Measurements from ENCODE around the gene PSTPIP1. TPM values are rescaled to one million over a fixed set of nuclear protein-coding genes. Genes with fewer than 3 reads are reported as not detected.

Gene PSTPIP1
- total RNA-seq, 2 experiments from 2014 or later, result 79.4 to 82.7 TPM

DNA sequence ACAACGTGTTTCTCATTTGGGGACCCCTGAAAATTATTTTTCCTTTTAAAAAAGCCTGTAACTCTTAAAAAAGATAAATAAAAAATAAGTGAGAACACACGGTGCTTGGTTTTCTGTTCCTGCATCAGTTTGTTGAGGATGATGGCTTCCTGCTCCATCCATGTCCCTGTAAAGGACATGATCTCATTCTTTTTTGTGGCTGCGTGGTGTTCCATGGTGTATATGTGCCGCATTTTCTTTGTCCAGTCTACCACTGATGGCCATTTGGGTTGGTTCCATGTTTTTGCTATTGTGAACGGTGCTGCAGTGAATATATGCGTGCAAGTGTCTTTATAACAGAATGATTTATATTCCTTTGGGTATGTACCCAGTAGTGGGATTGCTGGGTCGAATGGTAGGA is 73.7 kb downstream of the PSTPIP1 start:
- DNase-seq (no peak), ATAC-seq (ENCODE audit: poor library complexity) (no peak)
- Histone ChIP-seq H3K9me3 (ENCODE audit: control insufficient read depth in 1 of 2, insufficient read depth in 1 of 2, low read length in 2 of 2) (no peaks in the 10 kb centered on the region), H3K36me3 (ENCODE audit: insufficient read depth, low read length) (no peaks in the 10 kb centered on the region), H3K4me1 (ENCODE audit: insufficient read depth, low read length) (peaks cover 18% of the 10 kb centered on the region), H3K4me3 (ENCODE audit: low read length) (no peak overlapping the region), H3K27ac (ENCODE audit: low read depth in 1 of 2, low read length in 2 of 2) (no peak overlapping the region), H3K27me3 (ENCODE audit: control insufficient read depth in 1 of 2, insufficient read depth in 2 of 2, low read length in 2 of 2) (no peaks in the 10 kb centered on the region)
- H3K9me3 Mint-ChIP-seq, result no peaks in the 10 kb centered on the region
- intact Hi-C loops (cut with DNase I, micrococcal nuclease), result loop anchor here in 1 of 2 experiments (2.0 kb wide), 1 partner anchor 30 kb away; no protein-coding TSS in a partner anchor
- no peaks in the 10 kb centered on the region for H3K27me3 Mint-ChIP-seq
- H3K27ac Mint-ChIP-seq, result no peak overlapping the region
- ChIA-PET CTCF (no interaction called here), POLR2A (interaction anchor here (1.3 kb wide), 1 partner anchor 73 kb away, joined by 6 read pairs; the partner anchor contains the start of gene PSTPIP1)
- H3K36me3 Mint-ChIP-seq (ENCODE audit: low read depth), result peaks cover 7% of the 10 kb centered on the region
- no peak for TF ChIP-seq CTCF (IDR thresholded peaks at IDR 0.05)
- peak overlapping the region; percentile 23 for H3K4me3 Mint-ChIP-seq
- H3K4me1 Mint-ChIP-seq (ENCODE audit: low read depth), result peaks cover 37% of the 10 kb centered on the region

DNA sequence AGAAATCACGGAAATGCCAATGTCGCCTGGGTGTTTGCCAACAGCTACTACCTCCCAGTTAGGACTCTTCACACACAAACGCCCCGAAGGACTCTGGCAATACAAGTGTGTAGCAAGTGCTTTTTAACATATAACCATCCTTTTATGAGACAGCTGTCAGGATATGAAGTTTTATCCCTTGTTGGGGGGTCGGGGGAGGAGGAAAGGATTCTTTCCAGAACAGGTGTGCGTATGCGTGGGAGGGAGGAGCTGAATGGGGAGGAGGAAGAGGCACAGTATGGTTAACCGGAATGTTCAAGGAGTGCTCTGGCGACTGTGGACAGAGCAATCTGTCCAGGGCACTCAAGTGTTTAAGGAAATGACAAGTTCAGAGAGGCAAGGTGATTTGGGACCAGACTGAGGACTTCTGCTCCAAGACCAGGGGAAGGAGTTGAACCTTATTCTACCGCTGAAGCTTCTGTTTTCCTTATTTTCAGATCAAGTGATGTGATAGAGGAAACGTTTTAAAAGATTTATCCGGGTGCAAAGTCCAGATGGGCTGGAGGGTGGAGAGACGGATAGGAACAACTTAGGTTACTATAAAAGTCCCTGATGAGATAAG is 74.7 kb downstream of the PSTPIP1 start:
- Histone ChIP-seq H3K27me3 (ENCODE audit: control insufficient read depth in 1 of 2, insufficient read depth in 2 of 2, low read length in 2 of 2) (no peaks in the 10 kb centered on the region), H3K36me3 (ENCODE audit: insufficient read depth, low read length) (no peaks in the 10 kb centered on the region), H3K9me3 (ENCODE audit: control insufficient read depth in 1 of 2, insufficient read depth in 1 of 2, low read length in 2 of 2) (no peaks in the 10 kb centered on the region), H3K4me1 (ENCODE audit: insufficient read depth, low read length) (peaks cover 18% of the 10 kb centered on the region), H3K4me3 (ENCODE audit: low read length) (peak overlapping the region; percentile 60), H3K27ac (ENCODE audit: low read depth in 1 of 2, low read length in 2 of 2) (no peak overlapping the region)
- intact Hi-C loops (cut with DNase I, micrococcal nuclease), result loop anchor here (2.0 to 10.0 kb wide), 6 partner anchors 31 to 1805 kb away; partner anchors contain the start of genes HMG20A (in 1 of the 2), MORF4L1 (in 1 of the 2), PEAK1 (in 1 of the 2) and RCN2 (in 1 of the 2)
- Mint-ChIP-seq H3K27me3 (no peaks in the 10 kb centered on the region), H3K4me3 (peak overlapping the region; percentile 92), H3K4me1 (ENCODE audit: low read depth) (peaks cover 37% of the 10 kb centered on the region), H3K9me3 (no peaks in the 10 kb centered on the region), H3K36me3 (ENCODE audit: low read depth) (peaks cover 7% of the 10 kb centered on the region), H3K27ac (peak overlapping the region; percentile 85)
- no peak for ATAC-seq (ENCODE audit: poor library complexity)
- TF ChIP-seq CTCF (IDR thresholded peaks at IDR 0.05), result no peak
- DNase-seq, result no peak
- ChIA-PET CTCF (interaction anchor here (1.5 kb wide), 1 partner anchor 96 kb away, joined by 5 read pairs; no protein-coding TSS in a partner anchor), POLR2A (interaction anchor here (0.7 to 1.3 kb wide), 2 partner anchors 70 to 74 kb away, joined by 3 to 6 read pairs; partner anchors contain the start of gene PSTPIP1)

GRCh38 chr15:77070180-77070494 is 75.2 kb downstream of the PSTPIP1 start:
- no peak for TF ChIP-seq CTCF (IDR thresholded peaks at IDR 0.05)
- Histone ChIP-seq H3K9me3 (ENCODE audit: control insufficient read depth in 1 of 2, insufficient read depth in 1 of 2, low read length in 2 of 2) (no peaks in the 10 kb centered on the region), H3K36me3 (ENCODE audit: insufficient read depth, low read length) (no peaks in the 10 kb centered on the region), H3K4me1 (ENCODE audit: insufficient read depth, low read length) (peaks cover 18% of the 10 kb centered on the region), H3K27me3 (ENCODE audit: control insufficient read depth in 1 of 2, insufficient read depth in 2 of 2, low read length in 2 of 2) (no peaks in the 10 kb centered on the region), H3K27ac (ENCODE audit: low read depth in 1 of 2, low read length in 2 of 2) (no peak overlapping the region), H3K4me3 (ENCODE audit: low read length) (peak overlapping the region; percentile 60)
- Mint-ChIP-seq H3K4me1 (ENCODE audit: low read depth) (peaks cover 37% of the 10 kb centered on the region), H3K27ac (peak overlapping the region; percentile 85), H3K9me3 (no peaks in the 10 kb centered on the region), H3K4me3 (peak overlapping the region; percentile 92), H3K27me3 (no peaks in the 10 kb centered on the region), H3K36me3 (ENCODE audit: low read depth) (peaks cover 7% of the 10 kb centered on the region)
- POLR2A ChIA-PET, result interaction anchor here (1.3 kb wide), 2 partner anchors 29 to 75 kb away, joined by 6 to 7 read pairs; partner anchors contain the start of gene PSTPIP1
- intact Hi-C loops (cut with DNase I, micrococcal nuclease), result loop anchor here (2.0 to 10.0 kb wide), 5 partner anchors 138 to 1805 kb away; partner anchors contain the start of genes HMG20A (in 1 of the 2), MORF4L1 (in 1 of the 2), PEAK1 (in 1 of the 2) and RCN2 (in 1 of the 2)
- ATAC-seq (ENCODE audit: poor library complexity) (no peak), DNase-seq (no peak)
- CTCF ChIA-PET, result interaction anchor here (1.5 kb wide), 1 partner anchor 97 kb away, joined by 5 read pairs; no protein-coding TSS in a partner anchor

All from CD4-positive, alpha-beta T cell (primary cell).